Activated CD8-positive, alpha-beta memory T cell treated with anti-CD3 and anti-CD28 coated beads, Interleukin-2, amount 50 U/mL, for 24 hours (primary cell): Measurements from ENCODE around the gene MRC2.

Source experiments
- DNase-seq: peaks from one replicate; pipeline ENCODE4 v3.0.0-alpha.2; 2020; ENCODE audit errors: extremely low read depth

The MRC2 gene

GRCh38 chr17:62637809-62638208, 10.3 kb downstream of the MRC2 start:
- DNase-seq, result no peak

- no peak for DNase-seq
These were observed 13.7 kb downstream of the MRC2 start for GRCh38 chr17:62641153-62641552.

- no peak for DNase-seq
These were observed 14.5 kb downstream of the MRC2 start for GRCh38 chr17:62641951-62642350.

- no peak for DNase-seq
These were observed 16.0 kb downstream of the MRC2 start for GRCh38 chr17:62643496-62643895.

GRCh38 chr17:62644487-62645173, 17.2 kb downstream of the MRC2 start:
- no peak for DNase-seq

GRCh38 chr17:62648251-62648955, 20.9 kb downstream of the MRC2 start:
- no peak for DNase-seq

- DNase-seq, result no peak
These were observed 21.5 kb downstream of the MRC2 start for GRCh38 chr17:62648956-62649294.

GRCh38 chr17:62649570-62649969, 22.1 kb downstream of the MRC2 start:
- DNase-seq, result no peak

- no peak for DNase-seq
These were observed 23.1 kb downstream of the MRC2 start for GRCh38 chr17:62650587-62650986.

GRCh38 chr17:62652251-62653001, 25.0 kb downstream of the MRC2 start:
- DNase-seq, result no peak

GRCh38 chr17:62653002-62653825, 25.7 kb downstream of the MRC2 start:
- DNase-seq, result peak; percentile 68

GRCh38 chr17:62653826-62654761, 26.6 kb downstream of the MRC2 start:
- no peak for DNase-seq

- DNase-seq, result no peak
These were observed 28.2 kb downstream of the MRC2 start for GRCh38 chr17:62655656-62656055.

GRCh38 chr17:62656446-62656845, 29.0 kb downstream of the MRC2 start:
- no peak for DNase-seq

GRCh38 chr17:62657145-62657665, 29.7 kb downstream of the MRC2 start:
- no peak for DNase-seq

GRCh38 chr17:62657690-62658089, 30.2 kb downstream of the MRC2 start:
- DNase-seq, result no peak

- DNase-seq, result no peak
These were observed 30.9 kb downstream of the MRC2 start for GRCh38 chr17:62658136-62658920.

GRCh38 chr17:62660629-62661118, 33.2 kb downstream of the MRC2 start:
- no peak for DNase-seq

GRCh38 chr17:62661337-62661736, 33.9 kb downstream of the MRC2 start:
- DNase-seq, result no peak

GRCh38 chr17:62662855-62663254, 35.4 kb downstream of the MRC2 start:
- DNase-seq, result no peak
